ENCODE measurements around the gene ZSWIM8.
A peak's percentile ranks its signal among the peaks of the same experiment; 100 is the strongest.
"Not testable (repeated sequence)": the region's sequence is repeated elsewhere in the genome, so short reads cannot be mapped to it uniquely, and the experiment has no call there.

Gene ZSWIM8

GRCh38 chr10:73785211-73785720 is at the start of gene ZSWIM8:
ZSWIM8 (plus strand) TSS chr10:73785606; CDS start chr10:73785879, 273 bp downstream.
- peak; percentile 91 to 93 for DNase-seq

GRCh38 chr10:73740501-73741254 is 44.7 kb upstream of the ZSWIM8 start:
- DNase-seq = not testable (repeated sequence)

- DNase-seq = no peak
Measured at GRCh38 chr10:73742454-73742734, 43.0 kb upstream of the ZSWIM8 start.

- DNase-seq = no peak
Measured at GRCh38 chr10:73743327-73743904, 42.0 kb upstream of the ZSWIM8 start.

GRCh38 chr10:73743905-73744663 is 41.3 kb upstream of the ZSWIM8 start, which contains the start of gene SEC24C:
SEC24C (plus strand) TSS chr10:73744372; CDS start chr10:73746833, 2,461 bp downstream.
- DNase-seq = peak; percentile 96

GRCh38 chr10:73744664-73744975 is 40.8 kb upstream of the ZSWIM8 start:
- DNase-seq = peak; percentile 56 to 57

- DNase-seq = no peak
Measured at GRCh38 chr10:73746721-73747120, 38.7 kb upstream of the ZSWIM8 start.

GRCh38 chr10:73750819-73751218 is 34.6 kb upstream of the ZSWIM8 start:
- DNase-seq = no peak

- DNase-seq = no peak
Measured at GRCh38 chr10:73756183-73756582, 29.2 kb upstream of the ZSWIM8 start.

- peak; percentile 15 to 40 for DNase-seq
Measured at GRCh38 chr10:73758704-73759511, 26.5 kb upstream of the ZSWIM8 start.

GRCh38 chr10:73759512-73760115 is 25.8 kb upstream of the ZSWIM8 start:
- peak; percentile 79 to 85 for DNase-seq

GRCh38 chr10:73761781-73762180 is 23.6 kb upstream of the ZSWIM8 start:
- DNase-seq = no peak

- no peak for DNase-seq
Measured at GRCh38 chr10:73762915-73763314, 22.5 kb upstream of the ZSWIM8 start.

- peak; percentile 41 to 71 for DNase-seq
Measured at GRCh38 chr10:73763343-73763742, 22.1 kb upstream of the ZSWIM8 start.

GRCh38 chr10:73765066-73765465 is 20.3 kb upstream of the ZSWIM8 start:
- no peak for DNase-seq

GRCh38 chr10:73768881-73769280 is 16.5 kb upstream of the ZSWIM8 start:
- DNase-seq = peak; percentile 66 to 73

- DNase-seq = no peak
Measured at GRCh38 chr10:73769396-73769795, 16.0 kb upstream of the ZSWIM8 start.

- peak; percentile 80 to 86 for DNase-seq
Measured at GRCh38 chr10:73771722-73772280, 13.6 kb upstream of the ZSWIM8 start.

GRCh38 chr10:73772281-73773151 is 12.9 kb upstream of the ZSWIM8 start:
- peak; percentile 87 to 91 for DNase-seq

- peak in 1 of 2 donors; percentile 19 for DNase-seq
Measured at GRCh38 chr10:73773152-73773879, 12.1 kb upstream of the ZSWIM8 start.

Measured in CD4-positive, alpha-beta T cell treated with Interleukin-4 for 1 hour (primary cell).